Stomach smooth muscle (tissue), 2 donors: Measurements from ENCODE around the gene HEG1.

Experiments used
- H3K27ac ChIP-seq: one replicate; pipeline ENCODE4 v1.7.0; 2013; ENCODE audit warnings: mild to moderate bottlenecking, low read length, inconsistent platforms
- H3K27me3 ChIP-seq, 2 donors: one replicate each; pipeline ENCODE4 v1.7.0; 2013; ENCODE audit warnings: low read length in 2 of 2; ENCODE audit not compliant: insufficient read depth in 2 of 2, control insufficient read depth in 1 of 2
- H3K36me3 ChIP-seq, 2 donors: one replicate each; pipeline ENCODE4 v1.7.0; 2013; ENCODE audit warnings: low read length in 2 of 2; ENCODE audit not compliant: control insufficient read depth in 2 of 2, insufficient read depth in 2 of 2
- H3K4me1 ChIP-seq: one replicate; pipeline ENCODE4 v1.7.0; 2013; ENCODE audit warnings: low read length; ENCODE audit not compliant: control insufficient read depth, insufficient read depth
- H3K4me3 ChIP-seq, 2 donors: one replicate each; pipeline ENCODE4 v1.7.0; 2013; ENCODE audit warnings: low read length in 2 of 2
- H3K9ac ChIP-seq, 2 donors: one replicate each; pipeline ENCODE4 v1.7.0; 2013; ENCODE audit warnings: low read length in 2 of 2, mild to moderate bottlenecking in 1 of 2
- H3K9me3 ChIP-seq, 2 donors: one replicate each; pipeline ENCODE4 v1.7.0; 2013; ENCODE audit warnings: low read length in 2 of 2; ENCODE audit not compliant: control insufficient read depth in 2 of 2
- donor health status: healthy.
- donor health status: Pancreatic carcinoma.

The HEG1 gene

DNA sequence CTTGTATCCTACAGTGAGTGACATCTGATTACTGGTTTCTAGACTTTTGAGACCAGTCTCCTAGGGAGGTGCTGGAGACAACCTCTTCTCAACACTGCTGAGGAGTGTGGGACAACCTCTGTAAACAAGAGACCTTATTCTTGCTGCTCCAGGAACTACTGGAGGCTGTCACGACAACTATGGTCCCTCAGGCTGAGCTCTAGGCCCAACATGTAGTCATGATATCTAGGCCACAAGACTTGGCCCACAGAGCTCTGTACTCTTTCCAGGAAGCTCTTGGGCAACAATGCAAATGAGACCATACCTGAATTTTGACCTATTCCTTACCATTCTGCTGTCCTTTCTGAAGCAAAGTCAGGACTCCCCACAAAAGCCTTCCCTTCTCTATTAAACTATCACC lies 24.3 kb upstream of the HEG1 start:
- no peak overlapping the region for H3K4me3 ChIP-seq
- H3K36me3 ChIP-seq, result no peaks in the 10 kb centered on the region
- H3K27ac ChIP-seq, result no peak overlapping the region
- H3K27me3 ChIP-seq, result no peaks in the 10 kb centered on the region
- no peaks in the 10 kb centered on the region for H3K4me1 ChIP-seq
- H3K9me3 ChIP-seq, result no peaks in the 10 kb centered on the region
- H3K9ac ChIP-seq, result no peak overlapping the region

DNA sequence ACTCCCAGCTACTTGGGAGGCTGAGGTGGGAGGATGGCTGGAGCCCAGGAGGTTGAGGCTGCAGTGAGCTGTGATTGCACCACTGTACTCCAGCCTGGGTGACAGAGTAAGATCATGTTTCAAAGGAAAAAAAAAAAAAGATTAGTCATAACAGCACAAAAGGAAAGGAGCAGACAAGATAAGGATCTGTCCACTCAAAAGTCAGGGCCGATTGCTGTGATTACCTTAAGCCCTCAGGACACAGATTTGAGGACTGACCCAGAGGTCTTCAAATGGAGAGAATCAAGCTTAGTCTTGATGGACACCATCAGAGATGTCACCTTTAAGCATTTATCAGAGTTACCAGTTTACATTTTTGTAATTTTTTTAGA lies 23.9 kb upstream of the HEG1 start:
- Histone ChIP-seq H3K9ac (no peak overlapping the region), H3K4me3 (no peak overlapping the region), H3K9me3 (no peaks in the 10 kb centered on the region), H3K27ac (no peak overlapping the region), H3K36me3 (no peaks in the 10 kb centered on the region), H3K4me1 (no peaks in the 10 kb centered on the region), H3K27me3 (no peaks in the 10 kb centered on the region)

GRCh38 chr3:125078951-125079674 lies 23.3 kb upstream of the HEG1 start:
- Histone ChIP-seq H3K4me3 (no peak overlapping the region), H3K27me3 (no peaks in the 10 kb centered on the region), H3K36me3 (no peaks in the 10 kb centered on the region), H3K27ac (no peak overlapping the region), H3K9me3 (no peaks in the 10 kb centered on the region), H3K9ac (no peak overlapping the region), H3K4me1 (no peaks in the 10 kb centered on the region)

DNA sequence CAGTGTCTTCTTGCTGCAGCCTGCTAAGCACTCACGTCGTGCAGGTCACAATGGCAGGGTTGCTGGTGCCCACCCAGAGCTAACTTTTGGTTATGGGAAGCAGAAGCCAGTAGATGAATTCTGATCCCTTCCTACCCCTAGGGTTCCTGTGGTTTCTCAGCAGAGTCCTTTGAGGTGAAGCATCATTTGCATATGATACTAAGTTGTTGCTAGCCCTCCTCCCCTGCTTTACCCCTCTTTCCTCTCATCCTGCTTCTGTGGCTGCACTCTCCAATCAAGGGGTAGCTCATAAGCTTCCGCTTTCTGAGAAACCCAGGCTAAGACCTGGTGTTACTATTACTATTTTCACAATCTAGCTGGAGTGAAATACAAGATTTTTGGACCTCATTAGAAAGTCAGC lies 22.1 kb upstream of the HEG1 start:
- H3K36me3 ChIP-seq, result no peaks in the 10 kb centered on the region
- H3K9me3 ChIP-seq, result no peaks in the 10 kb centered on the region
- peaks cover 5% of the 10 kb centered on the region for H3K4me1 ChIP-seq
- no peaks in the 10 kb centered on the region for H3K27me3 ChIP-seq
- no peak overlapping the region for H3K4me3 ChIP-seq
- no peak overlapping the region for H3K27ac ChIP-seq
- no peak overlapping the region for H3K9ac ChIP-seq

DNA sequence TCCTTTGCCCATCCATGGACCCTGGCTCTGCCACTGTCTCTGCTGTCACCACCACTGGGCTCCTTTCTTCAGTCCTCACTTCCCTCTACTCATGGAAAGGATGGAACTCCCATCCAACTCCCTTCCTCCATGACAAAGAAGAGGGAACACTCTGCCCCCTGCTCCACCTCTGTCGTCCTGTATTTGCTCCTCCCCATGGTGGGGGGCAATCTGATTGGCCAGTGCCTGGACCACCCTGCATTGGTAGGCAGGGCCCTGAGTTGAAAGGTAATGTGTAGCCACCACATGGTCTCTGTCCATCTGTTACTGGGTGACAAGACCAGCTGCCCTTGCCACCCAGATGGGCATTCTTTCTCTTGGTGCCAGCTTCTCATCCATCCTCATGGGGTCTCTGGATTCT lies 20.7 kb upstream of the HEG1 start:
- no peak overlapping the region for H3K4me3 ChIP-seq
- no peaks in the 10 kb centered on the region for H3K36me3 ChIP-seq
- H3K27ac ChIP-seq, result no peak overlapping the region
- no peak overlapping the region for H3K9ac ChIP-seq
- peaks cover 5% of the 10 kb centered on the region for H3K4me1 ChIP-seq
- H3K27me3 ChIP-seq, result no peaks in the 10 kb centered on the region
- H3K9me3 ChIP-seq, result no peaks in the 10 kb centered on the region

DNA sequence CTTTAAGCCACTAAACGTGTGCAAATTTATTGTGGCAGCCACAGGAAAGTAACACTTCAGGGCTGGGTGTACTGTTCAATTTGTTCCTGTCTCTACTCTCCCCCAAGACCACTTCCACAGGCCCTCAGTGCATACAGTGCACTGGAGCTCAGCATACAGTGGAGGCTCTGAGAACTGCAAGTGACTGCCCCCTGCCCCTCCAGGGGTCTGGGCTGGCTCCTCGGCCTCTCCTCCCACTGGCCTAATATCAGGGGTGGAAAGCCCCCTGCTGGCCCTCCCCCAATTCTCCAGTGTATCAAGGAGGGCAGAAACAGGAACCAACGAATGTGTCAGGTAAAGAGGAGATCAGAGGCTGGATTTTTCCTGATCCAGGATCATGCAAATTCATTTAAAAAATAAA lies 19.9 kb upstream of the HEG1 start:
- no peak overlapping the region for H3K4me3 ChIP-seq
- no peaks in the 10 kb centered on the region for H3K36me3 ChIP-seq
- no peaks in the 10 kb centered on the region for H3K9me3 ChIP-seq
- no peak overlapping the region for H3K9ac ChIP-seq
- no peaks in the 10 kb centered on the region for H3K27me3 ChIP-seq
- no peak overlapping the region for H3K27ac ChIP-seq
- H3K4me1 ChIP-seq, result peaks cover 5% of the 10 kb centered on the region

DNA sequence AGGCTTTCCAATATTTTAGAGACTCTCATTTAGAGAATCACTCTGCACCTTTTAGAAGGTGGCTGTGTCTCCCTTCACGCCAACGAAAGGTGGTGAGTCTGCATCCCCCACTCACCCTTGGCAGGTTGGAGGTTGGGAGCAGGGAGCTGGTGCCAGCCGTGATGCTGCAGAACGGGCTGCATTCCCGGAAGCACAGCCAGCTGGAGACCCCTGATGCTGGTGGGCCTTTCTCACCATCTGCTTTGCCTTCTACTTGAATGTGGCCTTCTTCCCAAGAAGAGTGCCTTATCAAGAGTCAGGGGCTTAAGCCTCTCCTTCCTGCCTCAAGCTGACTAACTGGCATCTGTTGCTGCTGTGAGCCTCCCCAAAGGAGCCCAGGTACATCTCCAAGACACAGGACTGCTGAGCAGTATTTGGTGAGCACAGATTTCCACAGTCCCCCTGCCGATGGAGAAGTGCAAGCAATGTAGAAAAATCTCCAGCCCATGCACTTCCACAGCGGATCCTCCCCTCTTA lies 17.7 kb upstream of the HEG1 start:
- Histone ChIP-seq H3K27me3 (no peaks in the 10 kb centered on the region), H3K4me1 (peaks cover 5% of the 10 kb centered on the region), H3K36me3 (no peaks in the 10 kb centered on the region), H3K27ac (no peak overlapping the region), H3K9me3 (no peaks in the 10 kb centered on the region), H3K4me3 (no peak overlapping the region), H3K9ac (no peak overlapping the region)

DNA sequence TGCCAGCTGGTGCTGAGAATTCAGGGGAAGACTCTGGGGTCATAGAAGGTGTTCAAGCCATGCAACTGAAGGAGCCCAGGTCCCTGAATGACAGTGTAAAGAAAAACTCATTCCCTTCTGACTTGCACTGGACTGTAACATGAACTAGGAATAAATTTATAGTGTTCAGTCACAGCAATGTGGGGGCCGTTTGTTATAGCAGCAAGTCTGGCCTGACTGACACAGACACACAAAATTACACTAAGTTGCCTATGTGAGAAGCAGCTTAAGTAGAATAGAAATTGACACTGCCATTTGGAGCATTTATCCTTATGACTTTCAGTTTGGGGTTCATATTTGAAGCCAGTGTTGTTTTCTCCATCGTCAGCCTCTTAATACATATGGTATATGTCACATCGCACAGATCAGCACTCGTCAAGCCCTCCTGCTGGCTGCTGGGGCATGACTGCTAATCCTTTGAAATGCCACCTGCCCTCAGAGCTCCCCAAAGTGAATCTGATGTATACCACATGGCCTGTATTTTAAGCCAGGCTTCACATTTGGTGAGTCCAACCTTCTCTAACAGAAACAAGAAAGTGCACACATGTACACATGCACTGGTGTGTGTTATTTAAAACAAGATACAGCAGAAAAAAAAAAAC lies 17.1 kb upstream of the HEG1 start:
- H3K9me3 ChIP-seq, result no peaks in the 10 kb centered on the region
- no peak overlapping the region for H3K9ac ChIP-seq
- H3K4me3 ChIP-seq, result no peak overlapping the region
- no peaks in the 10 kb centered on the region for H3K27me3 ChIP-seq
- H3K4me1 ChIP-seq, result peaks cover 5% of the 10 kb centered on the region
- H3K27ac ChIP-seq, result no peak overlapping the region
- no peaks in the 10 kb centered on the region for H3K36me3 ChIP-seq

DNA sequence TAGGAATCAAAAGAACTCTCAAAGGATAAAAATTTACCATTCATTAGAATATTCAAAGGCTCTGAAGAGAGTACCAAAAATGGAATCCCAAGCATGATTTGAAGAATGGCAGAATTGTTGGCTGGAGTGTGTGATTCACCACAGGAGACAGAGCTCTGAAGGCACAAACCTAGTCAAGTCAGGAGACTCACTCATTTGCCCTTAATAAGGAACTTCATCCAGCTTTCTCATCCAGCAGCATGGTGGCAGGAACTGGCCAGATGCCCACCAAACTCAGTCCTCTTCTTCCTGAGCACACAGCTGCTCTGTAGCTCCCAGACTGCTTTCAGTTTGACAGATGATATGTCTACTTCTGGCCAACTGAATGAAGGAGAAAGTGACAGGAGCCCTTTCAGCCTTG lies 16.5 kb upstream of the HEG1 start:
- Histone ChIP-seq H3K36me3 (no peaks in the 10 kb centered on the region), H3K9me3 (no peaks in the 10 kb centered on the region), H3K4me1 (peaks cover 5% of the 10 kb centered on the region), H3K9ac (no peak overlapping the region), H3K27me3 (no peaks in the 10 kb centered on the region), H3K4me3 (no peak overlapping the region), H3K27ac (no peak overlapping the region)

- H3K4me1 ChIP-seq, result peaks cover 5% of the 10 kb centered on the region
- H3K27me3 ChIP-seq, result no peaks in the 10 kb centered on the region
- no peak overlapping the region for H3K4me3 ChIP-seq
- H3K27ac ChIP-seq, result no peak overlapping the region
- no peak overlapping the region for H3K9ac ChIP-seq
- H3K9me3 ChIP-seq, result no peaks in the 10 kb centered on the region
- no peaks in the 10 kb centered on the region for H3K36me3 ChIP-seq
Measured at GRCh38 chr3:125069968-125070745, 14.4 kb upstream of the HEG1 start.
